MM.1S (cell line): Measurements from ENCODE around the gene NT5M.

Experiments used
- DNase-seq: peaks from one replicate; pipeline ENCODE4 v3.0.0-alpha.2; 2015
- H2AFZ ChIP-seq: fragments of 300-600 bp; sonication (generic); 2 replicates; pipeline ENCODE4 v1.6.0; 2016; ENCODE audit warnings: antibody characterized with exemption, low read length
- H3F3A ChIP-seq: fragments of 300-600 bp; sonication (generic); 2 replicates; pipeline ENCODE4 v1.6.1; 2016; ENCODE audit warnings: mild to moderate bottlenecking, antibody characterized with exemption, low read length, moderate library complexity, mixed read lengths; ENCODE audit not compliant: insufficient read depth
- H3K27ac ChIP-seq: fragments of 300-600 bp; sonication (generic); 2 replicates; pipeline ENCODE4 v1.5.1; 2016; ENCODE audit warnings: mild to moderate bottlenecking, low read length
- H3K27me3 ChIP-seq: fragments of 300-600 bp; sonication (generic); replicated peaks from 2 replicates; pipeline ENCODE4 v1.6.0; 2016; ENCODE audit warnings: low read length; ENCODE audit not compliant: insufficient read depth
- H3K36me3 ChIP-seq: fragments of 300-600 bp; sonication (generic); replicated peaks from 2 replicates; pipeline ENCODE4 v1.6.1; 2016; ENCODE audit warnings: mild to moderate bottlenecking, low read length, mixed read lengths; ENCODE audit not compliant: insufficient read depth
- H3K4me1 ChIP-seq: fragments of 300-600 bp; sonication (generic); 2 replicates; pipeline ENCODE4 v1.6.1; 2016; ENCODE audit warnings: low read length, mixed read lengths
- H3K4me2 ChIP-seq: fragments of 300-600 bp; sonication (generic); 2 replicates; pipeline ENCODE4 v1.6.0; 2016; ENCODE audit warnings: low read depth, low read length
- H3K4me3 ChIP-seq: fragments of 300-600 bp; sonication (generic); 2 replicates; pipeline ENCODE4 v1.5.1; 2016; ENCODE audit warnings: low read length, mixed read lengths
- H3K79me2 ChIP-seq: fragments of 300-600 bp; sonication (generic); 2 replicates; pipeline ENCODE4 v1.6.1; 2016; ENCODE audit warnings: mixed run types, low read length, mixed read lengths
- H3K9ac ChIP-seq: fragments of 300-600 bp; sonication (generic); 2 replicates; pipeline ENCODE4 v1.6.1; 2016; ENCODE audit warnings: low read length, mixed read lengths
- H3K9me2 ChIP-seq: fragments of 300-600 bp; sonication (generic); replicated peaks from 2 replicates; pipeline ENCODE4 v1.6.1; 2016; ENCODE audit warnings: mild to moderate bottlenecking, low read length, mixed read lengths; ENCODE audit not compliant: insufficient read depth
- H3K9me3 ChIP-seq: fragments of 300-600 bp; sonication (generic); replicated peaks from 2 replicates; pipeline ENCODE4 v1.6.1; 2016; ENCODE audit warnings: mild to moderate bottlenecking, low read length, mixed read lengths; ENCODE audit not compliant: insufficient read depth
- H4K20me1 ChIP-seq: fragments of 300-600 bp; sonication (generic); 2 replicates; pipeline ENCODE4 v1.6.1; 2016; ENCODE audit warnings: mild to moderate bottlenecking, low read length, moderate library complexity, mixed read lengths; ENCODE audit not compliant: insufficient read depth
- CTCF ChIP-seq: fragments of 300-600 bp; sonication (generic); IDR thresholded peaks from 2 replicates; pipeline ENCODE4 v1.5.1; 2016; ENCODE audit warnings: antibody characterized with exemption, low read length, mixed read lengths
- EZH2 ChIP-seq: fragments of 300-600 bp; sonication (generic); optimal IDR thresholded peaks from 2 replicates; pipeline ENCODE3; 2017; ENCODE audit warnings: low read depth, mild to moderate bottlenecking, antibody characterized with exemption, low read length, mixed read lengths
- EZH2phosphoT487 ChIP-seq: fragments of 300-600 bp; sonication (generic); IDR thresholded peaks from 2 replicates; pipeline ENCODE4 v1.6.1; 2018; ENCODE audit warnings: antibody characterized with exemption, low read length

NT5M gene

DNA sequence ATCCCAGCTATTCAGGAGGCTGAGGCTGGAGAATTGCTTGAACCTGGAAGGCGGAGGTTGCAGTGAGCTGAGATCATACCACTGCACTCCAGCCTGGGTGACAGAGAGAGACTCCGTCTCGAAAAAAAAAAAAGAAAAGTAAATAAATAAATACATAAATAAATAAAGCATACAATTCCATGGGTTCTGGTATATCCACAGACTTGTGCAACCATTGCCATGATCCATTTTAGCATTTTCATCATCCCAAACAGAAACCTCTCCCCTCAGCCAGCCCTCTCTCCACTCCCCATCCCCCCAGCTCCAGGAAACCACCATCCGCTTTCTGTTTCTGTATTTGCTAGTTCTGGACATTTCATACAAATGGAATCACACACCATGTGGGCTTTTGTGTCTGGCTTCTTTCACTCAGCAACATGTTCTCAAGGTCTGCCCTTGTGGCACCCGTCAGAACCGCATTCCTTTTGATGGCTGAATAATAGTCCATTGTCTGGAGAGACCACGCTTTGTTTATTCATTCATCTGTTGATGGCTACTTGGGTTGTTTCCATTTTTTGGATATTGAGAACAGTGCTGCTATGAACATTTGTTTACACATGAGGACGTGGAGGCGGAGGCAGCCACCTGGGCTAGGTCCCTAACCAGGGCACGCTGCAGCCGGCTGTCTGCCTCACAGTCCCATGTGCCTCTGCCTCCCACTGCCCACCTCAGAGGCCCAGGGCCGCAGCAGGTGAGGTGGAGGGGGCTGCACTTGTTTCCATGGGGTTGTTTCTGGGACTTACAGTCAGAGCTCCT lies 76.2 kb downstream of the NT5M start:
- DNase-seq = no peak
- Histone ChIP-seq H3K9me3 (no peaks in the 10 kb centered on the region), H3K9ac (no peak overlapping the region), H2AFZ (no peak overlapping the region), H3K36me3 (no peaks in the 10 kb centered on the region), H3F3A (no peaks in the 10 kb centered on the region), H3K79me2 (no peaks in the 10 kb centered on the region), H3K9me2 (no peaks in the 10 kb centered on the region), H3K4me3 (no peak overlapping the region), H4K20me1 (no peaks in the 10 kb centered on the region), H3K4me2 (no peak overlapping the region), H3K4me1 (no peaks in the 10 kb centered on the region), H3K27ac (no peak overlapping the region), H3K27me3 (peaks cover 35% of the 10 kb centered on the region)
- TF ChIP-seq CTCF (no peak), EZH2 (no peak), EZH2phosphoT487 (no peak)

DNA sequence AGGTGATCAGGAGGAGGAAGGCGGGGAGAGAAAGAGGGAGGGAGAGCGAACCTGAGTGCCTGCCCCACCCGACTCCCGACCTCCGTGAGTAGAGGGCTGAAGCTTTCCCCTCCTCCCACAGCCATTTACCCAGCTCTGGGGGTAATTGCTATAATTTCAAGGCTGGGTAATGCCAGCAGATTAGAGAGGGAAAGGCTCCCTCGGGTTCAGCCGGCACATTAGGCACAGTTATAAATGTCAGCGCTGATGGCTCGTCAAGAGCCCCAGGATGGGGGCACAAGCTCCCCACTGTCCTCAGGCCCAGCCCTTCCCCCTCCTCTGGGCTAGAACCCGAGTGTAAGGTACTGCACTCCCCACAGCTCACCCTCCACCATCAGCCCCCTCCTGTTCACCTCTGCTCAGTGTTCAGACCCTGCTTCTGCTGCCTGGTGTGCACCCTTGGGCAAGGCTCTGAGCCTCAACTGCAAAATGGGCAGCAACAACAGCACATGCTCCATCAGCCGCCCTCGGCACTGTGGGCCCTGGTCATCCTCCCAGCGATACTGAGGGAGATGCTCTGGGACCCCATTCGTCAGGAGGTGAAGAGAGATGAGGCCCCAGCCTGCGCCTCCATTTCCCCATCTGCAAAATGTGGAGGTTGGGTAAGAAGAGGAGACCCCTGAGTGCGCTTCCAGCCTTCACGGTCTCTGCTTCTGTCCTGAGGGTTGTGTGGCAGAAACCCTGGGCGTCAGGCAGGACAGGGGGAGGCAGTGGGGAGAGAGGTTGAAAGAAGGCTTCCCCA lies 77.2 kb downstream of the NT5M start:
- H3K9ac ChIP-seq = no peak overlapping the region
- H3K9me2 ChIP-seq = no peaks in the 10 kb centered on the region
- H2AFZ ChIP-seq = no peak overlapping the region
- H3K4me3 ChIP-seq = no peak overlapping the region
- TF ChIP-seq CTCF (no peak), EZH2phosphoT487 (no peak), EZH2 (no peak)
- H3F3A ChIP-seq = no peaks in the 10 kb centered on the region
- no peaks in the 10 kb centered on the region for H3K9me3 ChIP-seq
- no peak overlapping the region for H3K27ac ChIP-seq
- no peaks in the 10 kb centered on the region for H4K20me1 ChIP-seq
- H3K79me2 ChIP-seq = no peaks in the 10 kb centered on the region
- H3K4me2 ChIP-seq = no peak overlapping the region
- H3K36me3 ChIP-seq = no peaks in the 10 kb centered on the region
- no peaks in the 10 kb centered on the region for H3K4me1 ChIP-seq
- DNase-seq = no peak
- peaks cover 40% of the 10 kb centered on the region for H3K27me3 ChIP-seq

DNA sequence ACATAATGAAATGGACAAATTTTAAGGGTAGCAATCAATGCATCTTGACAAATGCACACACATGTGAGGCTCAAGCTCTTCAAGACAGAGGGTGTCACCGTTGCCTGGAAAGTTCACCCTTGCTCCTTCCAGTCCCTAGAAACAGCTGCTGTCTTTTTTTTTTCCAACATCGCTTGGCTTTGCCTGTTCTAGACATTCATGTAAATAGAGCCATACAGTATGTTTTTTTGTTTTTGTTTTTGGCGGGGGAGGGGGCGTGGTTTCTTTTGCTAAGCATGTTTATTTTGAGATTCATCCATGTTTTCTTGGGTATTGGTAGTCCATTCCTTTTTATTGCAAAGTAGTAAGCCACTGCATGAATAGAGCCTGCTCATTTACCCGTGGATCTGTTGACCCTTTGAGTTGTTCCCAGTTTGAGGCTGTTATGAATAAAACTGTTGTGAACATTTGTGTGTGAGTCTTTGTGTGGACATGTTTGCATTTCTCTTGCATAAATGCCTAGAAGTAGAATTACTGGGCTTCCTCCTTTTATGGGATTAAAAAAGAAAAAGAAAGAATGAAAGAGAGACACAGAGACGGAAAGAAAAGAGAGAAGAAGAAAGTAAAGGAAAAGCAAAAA lies 78.4 kb downstream of the NT5M start:
- Histone ChIP-seq H2AFZ (no peak overlapping the region), H3K4me1 (no peaks in the 10 kb centered on the region), H3K36me3 (no peaks in the 10 kb centered on the region), H3F3A (no peaks in the 10 kb centered on the region), H3K4me3 (no peak overlapping the region), H3K9ac (no peak overlapping the region), H3K4me2 (no peak overlapping the region), H3K9me3 (no peaks in the 10 kb centered on the region), H3K79me2 (no peaks in the 10 kb centered on the region), H3K27ac (no peak overlapping the region), H3K9me2 (no peaks in the 10 kb centered on the region), H3K27me3 (peaks cover 40% of the 10 kb centered on the region), H4K20me1 (no peaks in the 10 kb centered on the region)
- TF ChIP-seq EZH2 = no peak
- TF ChIP-seq CTCF = no peak
- TF ChIP-seq EZH2phosphoT487 = no peak
- DNase-seq = no peak
